IMR-90 (cell line): Measurements from ENCODE around the gene ANO2. TPM values are rescaled to one million over a fixed set of nuclear protein-coding genes. Genes with fewer than 3 reads are reported as not detected.

Experiments used
- ATAC-seq: fragments of 200-7000 bp; cut with Tn5 transposase; 2 replicates; pipeline ENCODE4 v1.9.1; 2020; ENCODE audit warnings: low read depth, mild to moderate bottlenecking, moderate library complexity
- BruUV-seq: library from RNA; stranded (reverse); fragments of 400-500 nt; replicated peaks from 2 replicates; lab custom pipeline; 2021; lab: Mats Ljungman, UMichigan
- CTCF ChIA-PET: fragments of 300-600 bp; formaldehyde crosslinking; extraction: SDS; loops from one replicate; lab custom pipeline; 2021; ENCODE audit warnings: antibody characterized with exemption; lab: Yijun Ruan, JAX
- POLR2A ChIA-PET: fragments of 300-600 bp; sonication (Branson Sonifier 250); formaldehyde crosslinking; loops from one replicate; lab custom pipeline; 2022; ENCODE audit warnings: antibody characterized with exemption; ENCODE audit not compliant: unreplicated experiment; lab: Charles Lee
- DNase-seq: peaks from one replicate; pipeline ENCODE4 v3.0.0; 2013
- H2AFZ ChIP-seq: replicated peaks from 2 replicates; pipeline ENCODE3; 2013; ENCODE audit warnings: low read length, mild to moderate bottlenecking; ENCODE audit not compliant: poor library complexity
- H2AK5ac ChIP-seq: 2 replicates; pipeline ENCODE4 v1.6.1; 2013; ENCODE audit warnings: low read depth, low read length, inconsistent platforms
- H2AK9ac ChIP-seq: replicated peaks from 2 replicates; pipeline ENCODE3; 2013; ENCODE audit warnings: mild to moderate bottlenecking, low read depth, low read length, moderate library complexity; ENCODE audit not compliant: poor library complexity
- H2BK120ac ChIP-seq: 2 replicates; pipeline ENCODE4 v1.6.1; 2013; ENCODE audit warnings: low read depth, low read length, inconsistent platforms
- H2BK15ac ChIP-seq: 3 replicates; pipeline ENCODE4 v1.6.1; 2013; ENCODE audit warnings: low read depth, low read length, inconsistent platforms
- H2BK20ac ChIP-seq: 2 replicates; pipeline ENCODE4 v1.6.1; 2013; ENCODE audit warnings: low read depth, mild to moderate bottlenecking, inconsistent platforms, low read length, moderate library complexity
- H2BK5ac ChIP-seq: 2 replicates; pipeline ENCODE4 v1.6.1; 2013; ENCODE audit warnings: mild to moderate bottlenecking, low read depth, low read length, inconsistent platforms; ENCODE audit not compliant: poor library complexity, severe bottlenecking
- H3K14ac ChIP-seq: replicated peaks from 2 replicates; pipeline ENCODE4 v1.6.1; 2013; ENCODE audit warnings: low read depth, low read length, inconsistent platforms
- H3K18ac ChIP-seq: 2 replicates; pipeline ENCODE4 v1.6.1; 2013; ENCODE audit warnings: low read depth, low read length, control low read depth
- H3K23ac ChIP-seq: 2 replicates; pipeline ENCODE4 v1.6.1; 2013; ENCODE audit warnings: low read depth, low read length, inconsistent platforms
- H3K27ac ChIP-seq: 2 replicates; pipeline ENCODE4 v1.5.1; 2013; ENCODE audit warnings: mild to moderate bottlenecking, control low read depth, low read length; ENCODE audit not compliant: insufficient read depth
- H3K27me3 ChIP-seq: 2 replicates; pipeline ENCODE4 v1.6.1; 2013; ENCODE audit warnings: low read length; ENCODE audit not compliant: control insufficient read depth, insufficient read depth
- H3K36me3 ChIP-seq: 2 replicates; pipeline ENCODE4 v1.6.1; 2013; ENCODE audit warnings: low read length, mixed read lengths; ENCODE audit not compliant: control insufficient read depth, insufficient read depth
- H3K4ac ChIP-seq: 2 replicates; pipeline ENCODE4 v1.6.1; 2013; ENCODE audit warnings: low read depth, low read length, inconsistent platforms
- H3K4me1 ChIP-seq: 2 replicates; pipeline ENCODE4 v1.6.1; 2013; ENCODE audit warnings: low read length, mixed read lengths; ENCODE audit not compliant: control insufficient read depth, insufficient read depth
- H3K4me2 ChIP-seq: 2 replicates; pipeline ENCODE4 v1.6.1; 2013; ENCODE audit warnings: low read depth, mild to moderate bottlenecking, control low read depth, low read length, moderate library complexity
- H3K4me3 ChIP-seq: 2 replicates; pipeline ENCODE4 v1.5.1; 2013; ENCODE audit warnings: low read depth, mild to moderate bottlenecking, control low read depth, low read length, moderate library complexity; ENCODE audit not compliant: insufficient read depth
- H3K56ac ChIP-seq: 2 replicates; pipeline ENCODE4 v1.6.1; 2013; ENCODE audit warnings: low read length, inconsistent platforms; ENCODE audit not compliant: insufficient read depth; ENCODE audit errors: extremely low read depth
- H3K79me1 ChIP-seq, 2 experiments: 2 replicates each; pipeline ENCODE4 v1.6.1; 2013; ENCODE audit warnings: low read length in 2 of 2, inconsistent platforms in 1 of 2, low read depth in 1 of 2
- H3K9ac ChIP-seq: 2 replicates; pipeline ENCODE4 v1.6.1; 2013; ENCODE audit warnings: low read depth, low read length, control low read depth
- H3K9me1 ChIP-seq: 2 replicates; pipeline ENCODE4 v1.6.1; 2013; ENCODE audit warnings: low read length, inconsistent platforms; ENCODE audit not compliant: insufficient read depth
- H3K9me3 ChIP-seq: 2 replicates; pipeline ENCODE4 v1.6.1; 2013; ENCODE audit warnings: low read length; ENCODE audit not compliant: control insufficient read depth, insufficient read depth
- H4K20me1 ChIP-seq: 2 replicates; pipeline ENCODE4 v1.6.1; 2013; ENCODE audit warnings: low read length, inconsistent platforms; ENCODE audit not compliant: insufficient read depth
- H4K5ac ChIP-seq: 2 replicates; pipeline ENCODE4 v1.6.1; 2013; ENCODE audit warnings: mild to moderate bottlenecking, low read depth, low read length, control low read depth
- H4K8ac ChIP-seq, 2 experiments: 2 replicates each; pipeline ENCODE4 v1.6.1; 2013; ENCODE audit warnings: low read depth in 2 of 2, low read length in 2 of 2, control low read depth in 1 of 2, inconsistent platforms in 1 of 2
- H4K91ac ChIP-seq: 2 replicates; pipeline ENCODE4 v1.6.1; 2013; ENCODE audit warnings: low read depth, low read length, inconsistent platforms; ENCODE audit not compliant: insufficient read depth
- BHLHE40 ChIP-seq: fragments of 150-350 bp; IDR thresholded peaks from 2 replicates; pipeline ENCODE4 v1.6.1; 2016; ENCODE audit warnings: mild to moderate bottlenecking, low read depth, low read length
- CEBPB ChIP-seq: IDR thresholded peaks from 2 replicates; pipeline ENCODE4 v1.6.1; 2012; ENCODE audit warnings: low read depth, low read length, improper control_type of control experiment
- CHD1 ChIP-seq: IDR thresholded peaks from 2 replicates; pipeline ENCODE4 v1.6.1; 2012; ENCODE audit warnings: low read depth, low read length, improper control_type of control experiment
- FOS ChIP-seq: fragments of 150-350 bp; IDR thresholded peaks from 2 replicates; pipeline ENCODE4 v1.6.1; 2016; ENCODE audit warnings: low read depth, low read length
- MAFK ChIP-seq: IDR thresholded peaks from 2 replicates; pipeline ENCODE4 v1.6.1; 2012; ENCODE audit warnings: low read depth, low read length, improper control_type of control experiment
- MAZ ChIP-seq: IDR thresholded peaks from 2 replicates; pipeline ENCODE4 v1.6.1; 2012; ENCODE audit warnings: low read depth, mild to moderate bottlenecking, low read length, improper control_type of control experiment, moderate library complexity, borderline replicate concordance
- MXI1 ChIP-seq: IDR thresholded peaks from 2 replicates; pipeline ENCODE4 v1.6.1; 2012; ENCODE audit warnings: low read depth, mild to moderate bottlenecking, low read length, moderate library complexity, borderline replicate concordance
- NFE2L2 ChIP-seq: fragments of 150-350 bp; IDR thresholded peaks from 2 replicates; pipeline ENCODE4 v1.6.1; 2016; ENCODE audit warnings: low read depth, mild to moderate bottlenecking, low read length
- POLR2A ChIP-seq: IDR thresholded peaks from 2 replicates; pipeline ENCODE4 v1.6.1; 2012; ENCODE audit warnings: mild to moderate bottlenecking, low read depth, low read length
- RAD21 ChIP-seq: IDR thresholded peaks from 2 replicates; pipeline ENCODE4 v1.6.1; 2012; ENCODE audit warnings: low read length, improper control_type of control experiment
- RCOR1 ChIP-seq: IDR thresholded peaks from 2 replicates; pipeline ENCODE4 v1.6.1; 2012; ENCODE audit warnings: mild to moderate bottlenecking, low read length, improper control_type of control experiment; ENCODE audit not compliant: insufficient replicate concordance
- RFX5 ChIP-seq: IDR thresholded peaks from 2 replicates; pipeline ENCODE4 v1.8.0; 2012; ENCODE audit warnings: low read depth, mild to moderate bottlenecking, low read length, moderate library complexity
- SMC3 ChIP-seq: fragments of 150-350 bp; IDR thresholded peaks from 2 replicates; pipeline ENCODE4 v1.6.1; 2016; ENCODE audit warnings: low read depth, mild to moderate bottlenecking, antibody characterized with exemption, low read length, moderate library complexity
- WGBS, 2 experiments: methylation state at CpG; one replicate each; pipeline versions ENCODE4 v1.1.5 to v1.1.7; 2013; ENCODE audit warnings: missing lambda C conversion rate in 2 of 2; ENCODE audit not compliant: insufficient read length in 1 of 2; ENCODE audit errors: extremely low coverage in 2 of 2; 5-methylcytosine and 5-hydroxymethylcytosine counted together
- dilution Hi-C: fragments of 300-500 bp; cut with HindIII; formaldehyde crosslinking; loops from one replicate; pipeline ENCODE4 v1.14.3; 2018; ENCODE audit warnings: low sequenced_read_pairs; ENCODE audit not compliant: unreplicated experiment
- in situ Hi-C: fragments of 300-500 bp; cut with MboI; formaldehyde crosslinking; loops from 3 replicates; pipeline ENCODE4 v1.14.3; 2019; ENCODE audit warnings: low sequenced_read_pairs, inconsistent platforms, mixed read lengths
- intact Hi-C: fragments of 100-400 bp; cut with micrococcal nuclease; formaldehyde crosslinking; loops from 2 replicates; pipeline ENCODE4 v1.10.0; 2022
- polyA plus RNA-seq, 3 experiments: library from polyadenylated mRNA; depleted of rRNA; stranded (reverse); fragments of >200 nt; gene quantifications; 2 replicates each; pipeline ENCODE4 v1.2.3, GENCODE V29; 2012; ENCODE audit warnings: low replicate concordance in 1 of 3
- total RNA-seq: library from RNA; depleted of rRNA; stranded (reverse); fragments of >200 nt; gene quantifications from 2 replicates; pipeline ENCODE4 v1.2.3, GENCODE V29; 2012
- TF ChIP-seq, protein P1 (sequence below): conservative IDR thresholded peaks from 2 replicates; pipeline ENCODE4 v1.5.1; 2012; ENCODE audit warnings: mild to moderate bottlenecking, low read depth, low read length, improper control_type of control experiment
- TF ChIP-seq, protein P2 (sequence below): fragments of 150-350 bp; IDR thresholded peaks from 2 replicates; pipeline ENCODE4 v1.6.1; 2017; ENCODE audit warnings: mild to moderate bottlenecking, antibody characterized with exemption, low read length, low read depth
- TF ChIP-seq, protein P3 (sequence below): fragments of 150-350 bp; IDR thresholded peaks from 2 replicates; pipeline ENCODE4 v1.6.1; 2016; ENCODE audit warnings: low read depth, mild to moderate bottlenecking, low read length, moderate library complexity, borderline replicate concordance

The ANO2 gene
- total and polyA plus RNA-seq, 2 of the 4 experiments (the other 2 are of a cell fraction), result 0.22 TPM; not detected in 1

DNA sequence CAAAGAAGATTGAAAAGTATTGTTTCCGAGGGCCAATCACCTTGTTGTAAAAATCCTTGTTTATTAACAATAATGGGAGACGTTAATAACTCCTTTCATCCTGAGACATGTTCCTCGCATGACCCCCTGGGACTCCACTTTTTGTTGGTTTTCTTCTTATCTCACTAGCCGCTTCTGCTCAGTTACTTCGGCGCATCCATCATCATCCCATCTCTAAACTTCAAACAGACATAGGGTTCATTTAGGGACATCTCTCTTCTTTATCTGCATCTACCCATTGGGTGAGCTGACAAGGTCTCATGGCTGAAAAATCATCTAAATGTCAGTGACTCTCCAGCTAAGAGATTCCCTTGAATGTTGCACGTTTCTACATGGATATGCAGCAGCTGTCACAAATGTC lies 252.2 kb downstream of the ANO2 start:
- H3K27ac ChIP-seq, result no peak overlapping the region
- no peak overlapping the region for H2BK5ac ChIP-seq
- TF ChIP-seq SMC3 (no peak), CHD1 (no peak), MAFK (no peak), POLR2A (no peak), MXI1 (no peak), RCOR1 (no peak), RAD21 (no peak), FOS (no peak), BHLHE40 (no peak), RFX5 (no peak), MAZ (no peak), CEBPB (no peak), NFE2L2 (no peak)
- TF ChIP-seq, protein P1, sequence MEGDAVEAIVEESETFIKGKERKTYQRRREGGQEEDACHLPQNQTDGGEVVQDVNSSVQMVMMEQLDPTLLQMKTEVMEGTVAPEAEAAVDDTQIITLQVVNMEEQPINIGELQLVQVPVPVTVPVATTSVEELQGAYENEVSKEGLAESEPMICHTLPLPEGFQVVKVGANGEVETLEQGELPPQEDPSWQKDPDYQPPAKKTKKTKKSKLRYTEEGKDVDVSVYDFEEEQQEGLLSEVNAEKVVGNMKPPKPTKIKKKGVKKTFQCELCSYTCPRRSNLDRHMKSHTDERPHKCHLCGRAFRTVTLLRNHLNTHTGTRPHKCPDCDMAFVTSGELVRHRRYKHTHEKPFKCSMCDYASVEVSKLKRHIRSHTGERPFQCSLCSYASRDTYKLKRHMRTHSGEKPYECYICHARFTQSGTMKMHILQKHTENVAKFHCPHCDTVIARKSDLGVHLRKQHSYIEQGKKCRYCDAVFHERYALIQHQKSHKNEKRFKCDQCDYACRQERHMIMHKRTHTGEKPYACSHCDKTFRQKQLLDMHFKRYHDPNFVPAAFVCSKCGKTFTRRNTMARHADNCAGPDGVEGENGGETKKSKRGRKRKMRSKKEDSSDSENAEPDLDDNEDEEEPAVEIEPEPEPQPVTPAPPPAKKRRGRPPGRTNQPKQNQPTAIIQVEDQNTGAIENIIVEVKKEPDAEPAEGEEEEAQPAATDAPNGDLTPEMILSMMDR, result no peak
- TF ChIP-seq, protein P2, sequence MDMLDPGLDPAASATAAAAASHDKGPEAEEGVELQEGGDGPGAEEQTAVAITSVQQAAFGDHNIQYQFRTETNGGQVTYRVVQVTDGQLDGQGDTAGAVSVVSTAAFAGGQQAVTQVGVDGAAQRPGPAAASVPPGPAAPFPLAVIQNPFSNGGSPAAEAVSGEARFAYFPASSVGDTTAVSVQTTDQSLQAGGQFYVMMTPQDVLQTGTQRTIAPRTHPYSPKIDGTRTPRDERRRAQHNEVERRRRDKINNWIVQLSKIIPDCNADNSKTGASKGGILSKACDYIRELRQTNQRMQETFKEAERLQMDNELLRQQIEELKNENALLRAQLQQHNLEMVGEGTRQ, result no peak
- TF ChIP-seq, protein P3, sequence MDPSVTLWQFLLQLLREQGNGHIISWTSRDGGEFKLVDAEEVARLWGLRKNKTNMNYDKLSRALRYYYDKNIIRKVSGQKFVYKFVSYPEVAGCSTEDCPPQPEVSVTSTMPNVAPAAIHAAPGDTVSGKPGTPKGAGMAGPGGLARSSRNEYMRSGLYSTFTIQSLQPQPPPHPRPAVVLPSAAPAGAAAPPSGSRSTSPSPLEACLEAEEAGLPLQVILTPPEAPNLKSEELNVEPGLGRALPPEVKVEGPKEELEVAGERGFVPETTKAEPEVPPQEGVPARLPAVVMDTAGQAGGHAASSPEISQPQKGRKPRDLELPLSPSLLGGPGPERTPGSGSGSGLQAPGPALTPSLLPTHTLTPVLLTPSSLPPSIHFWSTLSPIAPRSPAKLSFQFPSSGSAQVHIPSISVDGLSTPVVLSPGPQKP, result no peak
- no TSS peak for BruUV-seq
- no peak overlapping the region for H2AK5ac ChIP-seq
- ChIA-PET POLR2A (no interaction called here), CTCF (no interaction called here)
- H4K5ac ChIP-seq, result no peak overlapping the region
- H3K9me3 ChIP-seq, result no peaks in the 10 kb centered on the region
- WGBS, 2 experiments, result 93% methylated on average over 2 of the region's 7 CpGs; no CpG with 5 or more reads in 1 of the 2 experiments
- DNase-seq (no peak), ATAC-seq (no peak)
- no peak overlapping the region for H4K8ac ChIP-seq
- H3K23ac ChIP-seq, result no peak overlapping the region
- in situ Hi-C loops (no loop called here), dilution Hi-C loops (no loop called here), intact Hi-C loops (no loop called here)
- no peaks in the 10 kb centered on the region for H3K36me3 ChIP-seq
- H4K91ac ChIP-seq, result no peak overlapping the region
- H3K18ac ChIP-seq, result no peak overlapping the region
- H2AFZ ChIP-seq, result no peak overlapping the region
- H3K9ac ChIP-seq, result no peak overlapping the region
- H3K4me2 ChIP-seq, result no peak overlapping the region
- H3K9me1 ChIP-seq, result no peaks in the 10 kb centered on the region
- no peak overlapping the region for H2BK15ac ChIP-seq
- H3K79me1 ChIP-seq, result no peaks in the 10 kb centered on the region
- H3K14ac ChIP-seq, result no peak overlapping the region
- H2BK20ac ChIP-seq, result no peak overlapping the region
- H3K27me3 ChIP-seq, result peaks cover 20% of the 10 kb centered on the region
- no peaks in the 10 kb centered on the region for H3K4me1 ChIP-seq
- H2AK9ac ChIP-seq, result no peak overlapping the region
- no peak overlapping the region for H2BK120ac ChIP-seq
- no peaks in the 10 kb centered on the region for H4K20me1 ChIP-seq
- H3K56ac ChIP-seq, result no peak overlapping the region
- no peak overlapping the region for H3K4me3 ChIP-seq
- no peak overlapping the region for H3K4ac ChIP-seq
